Activated T-cell treated with anti-CD3 and anti-CD28 coated beads, Interleukin-2, amount 50 U/mL, for 4 hours (primary cell): ENCODE data around the gene SOX5. TPM values are rescaled to one million over a fixed set of nuclear protein-coding genes. Genes with fewer than 3 reads are reported as not detected.
"Not testable (repeated sequence)": the region's sequence is repeated elsewhere in the genome, so short reads cannot be mapped to it uniquely, and the experiment has no call there.

ENCODE experiments used
- ATAC-seq, 2 donors: fragments of 200-7000 bp; cut with Tn5 transposase; one replicate each; pipeline ENCODE4 v1.10.0; 2021
- DNase-seq: peaks from one replicate; pipeline ENCODE4 v3.0.0-alpha.2; 2020
- H3K27me3 Mint-ChIP-seq: one replicate; pipeline ENCODE4 v1.8.0; 2021; ENCODE audit warnings: low read depth, mixed read lengths
- H3K36me3 Mint-ChIP-seq: one replicate; pipeline ENCODE4 v1.8.0; 2022; ENCODE audit warnings: mixed read lengths; ENCODE audit not compliant: insufficient read depth
- H3K4me1 Mint-ChIP-seq: one replicate; pipeline ENCODE4 v1.8.0; 2021; ENCODE audit warnings: low read depth, mixed read lengths
- H3K4me3 Mint-ChIP-seq: one replicate; pipeline ENCODE4 v1.8.0; 2021; ENCODE audit warnings: mild to moderate bottlenecking, moderate library complexity, mixed read lengths
- H3K9me3 Mint-ChIP-seq: one replicate; pipeline ENCODE4 v1.8.0; 2021; ENCODE audit warnings: mixed read lengths
- total RNA-seq, 3 donors: library from RNA; stranded (reverse); gene quantifications; one replicate each; pipeline ENCODE4 v1.2.1, GENCODE V29; 2021

The SOX5 gene
- total RNA-seq, 3 donors from 2014 or later, result 0.15 to 1.7 (median 0.34) TPM

- DNase-seq (no peak), ATAC-seq (no peak)
- no peaks in the 10 kb centered on the region for H3K27me3 Mint-ChIP-seq
- H3K9me3 Mint-ChIP-seq, result peaks cover 1% of the 10 kb centered on the region
- no peaks in the 10 kb centered on the region for H3K4me1 Mint-ChIP-seq
- no peak overlapping the region for H3K4me3 Mint-ChIP-seq
- no peaks in the 10 kb centered on the region for H3K36me3 Mint-ChIP-seq
Measured at GRCh38 chr12:23888396-23889068, 60.9 kb downstream of the SOX5 start.

- Mint-ChIP-seq H3K36me3 (no peaks in the 10 kb centered on the region), H3K4me1 (no peaks in the 10 kb centered on the region), H3K4me3 (no peak overlapping the region), H3K27me3 (no peaks in the 10 kb centered on the region), H3K9me3 (no peaks in the 10 kb centered on the region)
- ATAC-seq (no peak), DNase-seq (no peak)
Measured at GRCh38 chr12:23887055-23887835, 62.2 kb downstream of the SOX5 start.

GRCh38 chr12:23885394-23885793, 64.1 kb downstream of the SOX5 start:
- H3K36me3 Mint-ChIP-seq, result no peaks in the 10 kb centered on the region
- no peak for DNase-seq
- no peaks in the 10 kb centered on the region for H3K27me3 Mint-ChIP-seq
- H3K4me3 Mint-ChIP-seq, result no peak overlapping the region
- no peaks in the 10 kb centered on the region for H3K4me1 Mint-ChIP-seq
- no peak for ATAC-seq
- no peaks in the 10 kb centered on the region for H3K9me3 Mint-ChIP-seq

GRCh38 chr12:23884909-23885308, 64.6 kb downstream of the SOX5 start:
- Mint-ChIP-seq H3K9me3 (no peaks in the 10 kb centered on the region), H3K4me1 (no peaks in the 10 kb centered on the region), H3K27me3 (no peaks in the 10 kb centered on the region), H3K4me3 (no peak overlapping the region), H3K36me3 (no peaks in the 10 kb centered on the region)
- DNase-seq (no peak), ATAC-seq (no peak)

DNA sequence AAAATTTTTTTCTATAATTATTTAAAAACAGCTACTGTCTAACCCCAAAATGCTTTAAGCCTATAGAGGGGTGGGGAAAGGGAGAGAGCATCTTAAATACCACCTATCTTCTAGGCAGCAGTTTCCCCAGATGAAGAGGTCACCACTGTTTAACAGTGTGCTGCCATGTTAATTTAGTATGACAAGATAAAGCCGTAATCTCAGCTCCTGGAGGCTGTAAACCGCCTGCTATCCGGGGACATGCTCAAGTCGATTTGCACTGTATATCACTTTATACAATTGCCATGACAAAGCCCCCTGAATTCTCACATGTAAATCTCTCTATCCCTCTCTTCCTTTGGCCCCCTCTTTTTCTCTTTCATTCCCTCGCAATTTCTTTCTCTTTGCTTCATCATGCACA, 68.5 kb downstream of the SOX5 start:
- Mint-ChIP-seq H3K4me1 (no peaks in the 10 kb centered on the region), H3K36me3 (no peaks in the 10 kb centered on the region), H3K27me3 (no peaks in the 10 kb centered on the region), H3K9me3 (no peaks in the 10 kb centered on the region), H3K4me3 (no peak overlapping the region)
- no peak for DNase-seq
- no peak for ATAC-seq

DNA sequence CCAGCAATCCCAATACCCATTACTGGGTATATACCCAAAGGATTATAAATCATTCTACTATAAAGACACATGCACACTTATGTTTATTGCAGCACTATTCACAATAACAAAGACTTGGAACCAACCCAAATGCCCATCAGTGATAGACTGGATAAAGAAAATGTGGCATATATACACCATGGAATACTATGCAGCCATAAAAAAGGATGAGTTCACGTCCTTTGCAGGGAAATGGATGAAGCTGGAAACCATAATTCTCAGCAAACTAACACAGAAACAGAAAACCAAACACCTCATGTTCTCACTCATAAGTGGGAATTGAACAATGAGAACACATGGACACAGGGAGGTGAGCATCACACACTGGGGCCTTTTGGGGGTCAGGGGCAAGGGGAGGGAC, 72.9 kb downstream of the SOX5 start:
- not testable (repeated sequence) for DNase-seq, ATAC-seq, H3K4me1 Mint-ChIP-seq, H3K27me3 Mint-ChIP-seq, H3K9me3 Mint-ChIP-seq, H3K36me3 Mint-ChIP-seq, H3K4me3 Mint-ChIP-seq

DNA sequence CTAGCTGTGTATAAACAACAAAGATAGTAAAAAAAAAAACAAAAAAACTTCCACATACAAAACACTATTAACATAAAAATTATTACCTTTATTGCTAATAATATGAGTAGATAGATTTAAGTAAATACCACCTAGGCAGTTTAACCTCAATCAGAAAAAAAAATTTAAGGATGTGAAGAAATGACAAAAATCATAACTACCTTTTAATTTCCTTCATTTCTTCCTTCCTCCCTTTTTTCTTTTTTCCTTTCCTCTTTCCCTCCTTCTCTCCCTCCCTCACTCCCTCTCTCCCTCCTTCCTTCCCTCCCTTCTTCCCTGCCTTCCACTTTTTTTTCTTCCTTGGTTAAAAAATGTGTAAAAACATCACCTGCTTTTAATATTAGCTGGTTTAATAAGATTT, 81.7 kb downstream of the SOX5 start:
- Mint-ChIP-seq H3K9me3 (peaks cover 7% of the 10 kb centered on the region), H3K27me3 (no peaks in the 10 kb centered on the region), H3K36me3 (no peaks in the 10 kb centered on the region), H3K4me3 (no peak overlapping the region), H3K4me1 (no peaks in the 10 kb centered on the region)
- DNase-seq (no peak), ATAC-seq (no peak)

GRCh38 chr12:23862701-23863100, 86.8 kb downstream of the SOX5 start:
- no peak overlapping the region for H3K4me3 Mint-ChIP-seq
- no peaks in the 10 kb centered on the region for H3K36me3 Mint-ChIP-seq
- ATAC-seq (no peak), DNase-seq (no peak)
- H3K4me1 Mint-ChIP-seq, result no peaks in the 10 kb centered on the region
- no peaks in the 10 kb centered on the region for H3K27me3 Mint-ChIP-seq
- H3K9me3 Mint-ChIP-seq, result peaks cover 10% of the 10 kb centered on the region

GRCh38 chr12:23860019-23860418, 89.5 kb downstream of the SOX5 start:
- Mint-ChIP-seq H3K9me3 (peaks cover 13% of the 10 kb centered on the region), H3K4me1 (no peaks in the 10 kb centered on the region), H3K27me3 (no peaks in the 10 kb centered on the region), H3K4me3 (no peak overlapping the region), H3K36me3 (no peaks in the 10 kb centered on the region)
- DNase-seq, result no peak
- no peak for ATAC-seq

DNA sequence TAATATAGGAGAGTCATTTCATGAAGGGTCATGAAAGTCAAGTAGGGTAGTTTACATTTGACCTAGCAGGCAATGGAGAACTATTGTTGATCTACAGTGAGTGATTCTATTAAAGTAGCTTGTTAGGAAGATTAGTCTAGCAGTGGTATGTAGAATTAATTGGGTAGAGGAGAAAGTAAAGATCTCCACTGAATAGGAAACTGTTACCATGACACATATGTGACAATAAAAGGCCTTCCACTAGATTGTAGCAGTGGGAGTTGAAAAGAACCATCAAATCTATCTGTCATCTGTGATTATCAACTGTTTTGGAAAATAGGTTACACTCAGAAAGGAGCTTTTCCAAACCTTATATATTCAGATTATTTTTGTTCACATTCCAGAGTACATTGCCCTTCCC, 92.3 kb downstream of the SOX5 start:
- no peaks in the 10 kb centered on the region for H3K27me3 Mint-ChIP-seq
- no peak overlapping the region for H3K4me3 Mint-ChIP-seq
- DNase-seq (no peak), ATAC-seq (no peak)
- H3K36me3 Mint-ChIP-seq, result no peaks in the 10 kb centered on the region
- H3K9me3 Mint-ChIP-seq, result peaks cover 13% of the 10 kb centered on the region
- H3K4me1 Mint-ChIP-seq, result no peaks in the 10 kb centered on the region

DNA sequence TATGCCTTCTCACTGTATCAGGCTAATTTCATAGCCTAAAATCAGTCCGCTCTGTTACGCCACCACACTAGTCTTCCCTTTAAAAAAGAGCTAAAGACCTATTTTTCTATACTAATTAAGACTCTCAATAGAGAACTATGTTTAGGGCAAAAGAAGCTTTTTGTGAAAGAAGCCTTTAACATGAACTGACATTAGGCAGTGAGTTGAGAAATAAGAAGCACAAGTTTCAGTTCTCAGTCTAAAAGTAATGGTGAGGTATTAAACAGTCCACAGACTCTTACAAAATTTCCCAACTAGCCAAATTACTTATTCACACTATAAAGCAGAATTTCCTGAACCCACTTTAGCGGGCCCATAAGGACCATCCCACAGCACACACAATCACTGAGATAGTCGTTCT, 93.7 kb downstream of the SOX5 start:
- no peak overlapping the region for H3K4me3 Mint-ChIP-seq

GRCh38 chr12:23854598-23854997, 94.9 kb downstream of the SOX5 start:
- Mint-ChIP-seq H3K4me3 (no peak overlapping the region), H3K9me3 (peaks cover 7% of the 10 kb centered on the region), H3K27me3 (no peaks in the 10 kb centered on the region), H3K4me1 (no peaks in the 10 kb centered on the region), H3K36me3 (no peaks in the 10 kb centered on the region)
- no peak for ATAC-seq
- DNase-seq, result no peak

More for the DNA sequence above, 93.7 kb downstream of the SOX5 start:
- no peaks in the 10 kb centered on the region for H3K4me1 Mint-ChIP-seq
- H3K36me3 Mint-ChIP-seq, result no peaks in the 10 kb centered on the region
- no peaks in the 10 kb centered on the region for H3K27me3 Mint-ChIP-seq
- DNase-seq, result no peak
- no peak for ATAC-seq
- H3K9me3 Mint-ChIP-seq, result peaks cover 11% of the 10 kb centered on the region

DNA sequence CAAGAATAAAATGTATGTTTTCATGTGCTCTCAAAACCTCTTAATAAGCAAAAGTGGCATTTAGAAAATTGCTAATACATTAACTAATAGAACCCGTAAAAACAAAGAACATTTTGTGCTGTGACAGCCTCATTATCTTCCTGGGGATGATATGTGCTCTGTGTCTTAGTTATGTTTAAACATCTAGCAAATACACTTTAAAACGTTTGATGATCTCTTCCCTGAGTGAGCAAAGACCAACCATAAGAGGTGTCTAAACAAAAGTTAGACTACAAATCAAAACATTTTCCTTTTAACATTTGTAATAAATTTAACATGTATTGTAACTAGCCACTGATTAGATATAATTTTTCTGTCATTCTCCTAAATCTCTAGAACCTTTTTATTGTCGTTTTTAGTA, 95.8 kb downstream of the SOX5 start:
- Mint-ChIP-seq H3K36me3 (no peaks in the 10 kb centered on the region), H3K4me1 (no peaks in the 10 kb centered on the region), H3K4me3 (no peak overlapping the region), H3K9me3 (peaks cover 7% of the 10 kb centered on the region), H3K27me3 (no peaks in the 10 kb centered on the region)
- ATAC-seq (no peak), DNase-seq (no peak)

- Mint-ChIP-seq H3K4me1 (no peaks in the 10 kb centered on the region), H3K4me3 (no peak overlapping the region), H3K36me3 (no peaks in the 10 kb centered on the region), H3K9me3 (no peaks in the 10 kb centered on the region), H3K27me3 (no peaks in the 10 kb centered on the region)
- DNase-seq (no peak), ATAC-seq (no peak)
Measured at GRCh38 chr12:23851602-23852001, 97.9 kb downstream of the SOX5 start.

GRCh38 chr12:23847857-23848256, 101.6 kb downstream of the SOX5 start:
- no peaks in the 10 kb centered on the region for H3K36me3 Mint-ChIP-seq
- peaks cover 3% of the 10 kb centered on the region for H3K9me3 Mint-ChIP-seq

More at GRCh38 chr12:23847857-23848256, 101.6 kb downstream of the SOX5 start:
- Mint-ChIP-seq H3K4me3 (no peak overlapping the region), H3K4me1 (no peaks in the 10 kb centered on the region), H3K27me3 (no peaks in the 10 kb centered on the region)
- no peak for DNase-seq
- ATAC-seq, result no peak
